NCI-H187 treated with DMSO at 0.1 percent for 48 hours (cell line): ENCODE measurements around the gene MEF2A.
A peak's percentile ranks its signal among the peaks of the same experiment; 100 is the strongest.
"Not testable (repeated sequence)": the region's sequence is repeated elsewhere in the genome, so short reads cannot be mapped to it uniquely, and the experiment has no call there.

ENCODE experiments used
- DNase-seq: peaks from one replicate; lab custom pipeline; 2025; lab: John Stamatoyannopoulos, UW

MEF2A gene

DNA sequence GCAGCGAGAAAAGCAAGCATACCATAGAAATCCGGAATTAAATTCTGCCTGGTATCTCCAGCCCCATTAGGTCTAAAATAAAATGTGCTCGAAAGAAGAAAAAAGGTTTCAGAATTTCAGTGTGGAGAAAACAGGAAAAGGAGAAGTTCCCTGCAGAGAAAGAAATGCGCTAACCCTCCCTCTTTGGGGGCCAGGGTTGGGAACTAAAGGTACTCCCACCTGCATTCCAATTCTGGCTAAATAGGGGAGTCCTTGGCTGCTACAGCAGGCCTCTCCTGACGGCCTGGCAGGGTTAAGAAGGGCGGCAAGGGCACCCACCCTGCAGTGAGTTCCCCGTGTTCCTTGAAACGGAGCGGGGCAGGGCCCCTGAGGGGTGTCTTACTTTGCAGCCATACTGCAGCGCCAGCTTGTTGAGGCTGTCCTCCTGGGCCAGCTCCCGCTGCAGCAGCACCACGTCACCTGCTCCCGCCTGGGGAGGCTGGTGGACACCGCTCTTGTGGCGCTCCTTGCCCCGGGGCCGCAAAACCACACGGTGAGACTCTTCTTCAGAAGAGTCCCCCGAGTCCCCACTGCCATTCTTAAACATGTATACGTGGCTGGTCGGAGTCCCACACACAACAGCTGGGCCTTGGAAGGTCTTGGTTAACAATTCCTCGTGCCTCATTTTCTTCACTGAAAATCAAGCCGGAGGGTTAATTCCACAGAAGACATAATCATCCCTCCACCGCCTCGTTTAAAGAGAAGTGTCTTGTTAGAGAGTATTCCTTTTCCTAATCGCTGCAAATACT is 165.7 kb downstream of the MEF2A start:
- DNase-seq, result no peak

DNA sequence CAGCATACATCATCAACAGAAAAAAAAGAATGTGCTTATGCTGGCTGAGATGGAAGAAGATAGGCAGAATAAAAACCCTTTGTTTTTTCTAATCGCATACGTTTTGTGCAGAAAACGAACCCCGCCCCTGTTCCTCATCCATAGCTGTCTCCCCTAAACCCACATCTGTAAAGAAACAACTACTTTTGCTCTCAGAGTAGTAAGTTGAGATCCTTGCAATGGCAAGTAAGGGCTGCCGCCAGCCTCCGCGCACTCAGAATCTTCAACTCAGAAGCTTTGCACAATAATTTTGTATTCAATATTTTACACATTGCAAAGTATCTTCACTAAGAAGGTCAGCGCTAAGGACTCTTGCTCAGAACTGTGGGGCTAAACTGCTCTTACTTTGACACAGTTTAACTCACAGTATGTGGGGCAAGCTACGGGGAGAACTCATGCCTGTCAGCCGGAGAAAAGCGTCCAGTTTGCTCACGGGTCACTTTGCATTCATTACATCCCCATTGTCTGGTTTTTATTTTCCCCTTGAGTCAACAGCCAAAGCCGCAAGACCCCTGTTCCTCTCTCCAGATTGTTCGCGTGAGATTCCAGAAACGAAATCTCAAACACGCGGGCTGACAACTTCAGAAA is 166.5 kb downstream of the MEF2A start:
- no peak for DNase-seq

DNA sequence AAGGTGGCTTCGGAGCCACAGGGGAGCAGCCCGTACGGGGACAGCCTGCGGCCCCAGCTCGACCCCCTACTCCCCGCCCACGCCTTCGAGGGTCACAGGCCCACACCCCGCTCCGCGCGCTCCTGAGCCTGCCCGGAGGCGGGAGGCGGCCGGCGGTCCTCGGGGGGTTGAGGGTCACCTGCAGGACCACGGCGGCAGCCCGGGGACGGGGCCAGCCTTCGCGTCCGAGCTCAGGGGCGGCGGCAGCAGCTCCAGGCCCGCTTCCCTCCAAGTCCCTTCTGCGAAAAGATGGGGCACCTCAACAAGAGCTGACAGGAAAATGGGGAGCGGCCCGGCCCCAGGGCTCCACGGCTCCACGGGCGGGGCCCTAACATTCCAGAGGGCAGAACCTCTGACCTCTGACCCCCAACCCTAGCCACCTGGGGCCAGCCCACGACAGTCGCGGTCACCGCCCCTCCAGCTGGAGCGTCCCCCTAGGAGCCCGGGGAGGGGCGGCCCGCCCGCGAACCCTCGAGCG is 167.0 kb downstream of the MEF2A start:
- no peak for DNase-seq

DNA sequence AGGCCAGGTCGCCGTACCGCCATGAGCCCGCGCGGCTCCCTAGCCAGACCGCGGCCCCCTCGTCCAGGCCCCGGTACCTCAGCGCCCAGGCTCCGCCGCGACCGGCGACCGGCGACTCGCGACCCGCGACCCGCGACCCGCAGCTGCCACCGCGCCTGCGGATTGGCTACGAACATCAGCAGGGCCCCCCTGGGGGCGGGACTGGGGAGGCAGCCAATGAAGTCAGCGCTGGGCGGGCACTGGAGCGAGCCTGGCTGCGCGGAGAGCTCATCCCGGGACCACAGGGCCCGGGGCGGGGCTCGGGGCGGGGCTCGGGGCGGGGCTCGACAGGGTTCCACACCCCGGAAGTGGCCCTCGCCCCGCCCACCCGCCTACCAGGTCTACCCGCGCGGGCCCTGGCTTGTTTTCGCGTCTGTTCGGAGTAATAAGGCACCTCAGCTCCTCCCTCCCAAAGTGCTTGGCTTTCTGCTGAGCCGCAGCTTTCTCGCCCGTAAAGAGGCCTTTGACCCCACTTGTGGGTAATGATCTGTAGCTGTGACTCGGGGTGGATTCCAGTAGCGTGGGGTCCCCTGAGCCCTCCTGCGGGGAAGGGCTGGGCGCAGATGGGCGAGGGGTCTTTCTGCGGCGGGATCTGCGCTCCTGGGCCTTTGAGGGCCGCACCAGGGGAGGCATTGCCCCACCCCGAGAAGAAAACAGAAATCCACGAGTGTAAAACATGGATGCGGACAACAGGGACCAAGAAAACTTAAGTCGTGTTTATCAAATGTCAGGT is 167.7 kb downstream of the MEF2A start, which contains the start of gene LYSMD4:
LYSMD4 (minus strand) TSS at position 170 of the 772 bp plus-strand sequence. CDS start 1,438 bp downstream, outside the sequence.
- DNase-seq, result peak; percentile 96

DNA sequence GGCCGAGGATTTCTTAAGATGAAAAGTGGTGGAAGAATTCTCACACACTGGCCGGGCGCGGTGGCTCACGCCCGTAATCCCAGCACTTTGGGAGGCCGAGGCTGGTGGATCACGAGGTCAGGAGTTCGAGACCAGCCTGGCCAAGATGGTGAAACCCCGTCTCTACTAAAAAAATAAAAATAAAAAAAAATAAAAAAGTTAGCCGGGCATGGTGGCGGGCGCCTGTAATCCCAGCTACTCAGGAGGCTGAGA is 168.2 kb downstream of the MEF2A start:
- not testable (repeated sequence) for DNase-seq

DNA sequence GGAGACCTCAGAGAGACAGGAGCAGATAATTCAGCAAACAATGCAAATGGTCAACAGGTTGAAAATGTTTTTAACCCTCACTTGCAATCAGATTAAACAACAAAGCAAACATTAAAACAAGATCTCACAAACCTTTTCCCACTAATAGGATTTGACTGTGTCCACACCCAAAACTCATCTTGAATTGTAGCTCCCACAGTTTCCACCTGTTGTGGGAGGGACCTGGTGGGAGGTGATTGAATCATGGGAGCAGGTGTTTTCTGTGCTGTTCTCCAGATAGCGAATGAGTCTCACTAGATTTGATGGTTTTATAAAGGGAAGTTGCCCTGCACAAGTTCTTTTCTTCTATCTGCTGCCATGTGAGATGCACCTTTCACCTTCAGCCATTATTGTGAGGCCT is 168.8 kb downstream of the MEF2A start:
- no peak for DNase-seq

DNA sequence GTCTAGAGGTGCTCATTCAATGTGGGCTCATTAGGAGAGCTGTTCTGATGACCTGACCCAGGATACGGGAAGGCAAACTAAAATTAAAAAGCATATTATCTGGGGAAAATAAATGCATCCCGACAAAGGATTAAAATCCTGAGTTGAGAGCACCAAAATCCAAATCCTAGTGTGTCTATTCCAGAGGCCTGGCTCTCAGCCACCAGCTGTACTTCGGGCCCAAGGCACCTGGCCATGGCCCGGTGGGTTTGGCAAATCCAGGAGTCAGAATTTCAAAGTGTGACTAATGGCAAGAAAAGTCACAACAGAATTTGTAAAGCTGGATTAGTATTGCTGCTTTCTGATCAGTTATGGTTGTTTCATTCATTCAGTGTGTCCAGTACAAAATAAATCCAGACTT is 170.1 kb downstream of the MEF2A start:
- no peak for DNase-seq

DNA sequence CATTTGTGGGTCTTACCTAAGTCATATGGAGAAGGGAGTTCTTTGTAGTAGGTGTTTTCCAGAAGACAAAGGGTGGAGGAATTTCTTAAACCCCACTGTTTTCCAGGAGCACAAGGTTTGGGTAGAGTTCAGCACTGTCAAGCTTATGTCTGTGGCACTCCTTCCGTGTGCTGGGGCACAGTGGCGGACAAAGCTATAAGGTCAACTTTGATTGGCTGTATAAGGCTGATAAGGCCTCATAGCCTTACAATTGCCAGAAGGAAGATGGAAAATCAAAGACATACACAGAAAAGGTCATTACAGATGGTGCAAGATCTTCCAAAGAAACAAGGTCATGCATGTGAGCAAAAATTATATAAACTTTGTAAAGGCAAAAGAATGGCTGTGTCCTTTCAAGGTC is 170.9 kb downstream of the MEF2A start:
- DNase-seq, result no peak

DNA sequence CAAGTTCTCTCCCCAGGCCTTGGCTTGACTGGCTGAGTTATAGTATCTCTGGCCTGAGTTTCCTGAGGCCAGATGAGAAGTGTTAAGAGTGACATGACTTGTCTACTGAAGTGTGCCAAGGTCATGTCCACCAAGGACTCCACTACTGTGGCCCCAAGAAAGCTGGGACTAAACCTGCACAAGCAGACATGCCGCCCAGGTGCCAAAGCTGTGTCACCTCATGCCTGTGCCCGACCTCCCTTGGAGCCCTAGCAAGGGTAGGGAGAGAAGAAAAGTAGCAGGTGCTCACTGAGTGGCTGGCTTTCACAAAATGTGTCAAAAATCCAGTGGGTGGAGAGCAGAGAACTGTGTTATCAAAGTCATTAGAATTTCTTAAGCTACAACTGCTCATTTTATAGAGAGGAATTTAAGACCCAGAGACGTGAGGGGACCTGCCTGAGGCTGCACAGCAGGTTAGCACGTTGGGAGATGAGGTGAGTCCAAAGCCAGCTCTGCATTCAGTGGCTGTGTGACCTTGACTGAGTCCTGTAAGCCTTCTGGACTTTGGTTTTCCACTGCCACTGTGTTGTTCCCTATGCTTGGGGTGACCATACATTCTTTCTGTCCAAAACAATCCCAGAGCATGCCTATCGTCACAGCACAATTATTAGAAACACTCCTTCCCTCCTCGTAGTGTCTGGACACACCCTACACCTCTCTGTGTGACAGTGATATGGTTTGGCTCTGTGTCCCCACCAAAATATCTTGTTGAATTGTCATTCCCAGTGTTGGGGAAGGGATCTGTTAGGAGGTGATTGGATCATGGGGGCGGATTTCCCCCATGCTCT is 172.4 kb downstream of the MEF2A start:
- DNase-seq, result no peak

DNA sequence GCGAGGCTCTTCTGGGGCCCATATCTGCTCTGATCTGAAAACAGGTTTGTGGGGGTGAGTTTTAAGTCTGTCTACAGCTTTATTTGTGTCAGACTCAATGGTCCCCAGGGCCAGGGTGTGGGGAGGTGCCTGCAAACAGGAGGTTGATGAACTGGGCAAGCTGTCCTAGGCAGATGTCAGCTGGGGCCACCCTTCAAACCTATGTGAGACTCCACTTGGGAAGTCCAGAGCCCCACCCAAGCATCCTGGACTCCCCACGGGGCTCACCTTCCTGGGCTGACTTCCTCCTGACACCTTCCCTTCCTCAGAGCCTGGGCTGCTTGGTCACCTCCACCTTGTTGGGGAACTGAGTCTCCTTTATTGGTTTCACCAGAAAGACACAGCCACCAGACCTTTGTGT is 176.1 kb downstream of the MEF2A start:
- DNase-seq, result no peak

DNA sequence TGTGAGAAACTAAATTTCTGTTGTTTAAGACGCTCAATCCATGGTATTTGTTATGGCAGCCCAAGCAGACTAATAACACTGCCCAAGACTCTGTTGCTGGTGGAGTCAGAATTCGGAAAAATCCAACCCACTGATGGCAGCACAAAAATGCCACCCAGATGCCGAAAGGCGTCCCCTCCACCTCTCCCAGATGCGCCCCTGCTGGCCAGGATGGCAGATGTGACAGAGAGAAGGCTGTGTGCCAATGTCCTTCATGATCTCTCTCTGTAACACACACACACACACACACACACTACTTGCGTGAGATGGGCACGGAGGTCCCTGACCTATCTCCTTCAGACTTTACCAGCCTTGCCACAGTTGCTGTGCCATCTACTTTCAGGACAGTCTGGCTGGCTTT is 178.4 kb downstream of the MEF2A start:
- DNase-seq, result no peak

DNA sequence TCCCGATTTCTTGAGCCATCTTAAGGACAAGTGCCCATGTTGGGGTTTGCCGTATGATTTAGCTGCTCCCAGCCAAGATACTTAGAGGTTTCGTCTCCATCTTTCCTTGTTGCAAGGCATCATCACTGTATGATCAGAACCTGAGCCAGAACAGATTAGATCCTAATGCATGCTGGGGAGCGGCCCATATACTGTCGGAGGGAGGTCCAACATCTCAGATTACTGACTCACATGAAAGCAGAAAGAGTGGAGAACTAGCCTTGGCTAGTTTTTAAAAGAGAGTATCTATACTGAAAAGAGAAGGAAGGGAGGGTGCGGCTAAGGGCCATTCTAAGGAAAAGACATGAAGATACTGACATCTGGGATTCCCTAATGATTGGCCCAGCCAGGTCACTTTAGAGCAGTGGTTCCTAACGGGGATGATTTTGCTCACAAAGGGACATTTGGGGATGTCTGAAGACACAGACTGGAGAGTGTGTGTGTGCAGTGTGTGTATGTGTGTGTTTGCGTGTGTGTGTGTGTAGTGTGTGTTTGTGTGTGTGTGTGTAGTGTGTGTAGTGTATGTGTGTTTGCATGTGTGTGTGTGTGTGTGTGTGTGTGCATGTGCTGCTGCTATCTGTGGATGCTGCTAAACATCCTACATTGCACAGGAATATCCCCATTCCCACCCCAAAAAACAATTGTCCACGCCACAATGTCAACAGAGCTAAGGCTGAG is 179.7 kb downstream of the MEF2A start:
- no peak for DNase-seq

DNA sequence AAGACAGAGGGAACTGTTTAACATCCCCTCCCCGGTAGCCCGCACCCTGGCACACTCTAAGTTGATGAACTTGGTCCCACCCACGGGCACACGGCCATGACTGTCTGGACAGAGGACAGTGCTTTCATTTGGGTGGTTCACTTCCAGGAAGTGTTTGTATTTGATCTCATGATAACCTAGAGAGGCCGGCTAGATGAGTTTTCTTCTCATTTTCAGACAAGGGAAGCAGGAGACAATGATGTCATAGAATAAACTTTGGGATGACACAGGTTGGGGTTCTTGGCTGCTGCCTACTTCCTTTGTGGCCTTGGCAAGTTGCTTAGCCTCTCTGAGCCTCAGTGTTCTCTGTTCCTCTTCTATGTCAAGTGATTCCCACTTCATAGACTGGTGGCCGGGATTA is 183.6 kb downstream of the MEF2A start:
- no peak for DNase-seq

DNA sequence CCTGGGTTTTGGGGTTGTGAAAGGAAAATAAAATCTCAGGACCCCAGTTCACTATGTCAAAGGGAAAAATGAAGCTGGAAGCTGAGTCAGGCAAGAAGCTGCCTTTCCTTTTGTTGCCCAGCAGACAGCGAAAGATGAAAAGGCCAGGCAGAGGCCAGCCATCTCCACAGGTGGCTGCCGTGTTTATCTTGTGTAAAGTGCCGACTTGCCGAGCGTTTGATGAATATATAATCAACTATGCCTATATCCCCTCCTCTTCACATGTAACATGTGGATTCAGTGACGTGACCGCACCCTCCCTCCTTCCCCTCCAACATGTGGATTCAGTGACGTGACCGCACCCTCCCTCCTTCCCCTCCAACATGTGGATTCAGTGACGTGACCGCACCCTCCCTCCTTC is 184.5 kb downstream of the MEF2A start:
- DNase-seq, result not testable (repeated sequence)

DNA sequence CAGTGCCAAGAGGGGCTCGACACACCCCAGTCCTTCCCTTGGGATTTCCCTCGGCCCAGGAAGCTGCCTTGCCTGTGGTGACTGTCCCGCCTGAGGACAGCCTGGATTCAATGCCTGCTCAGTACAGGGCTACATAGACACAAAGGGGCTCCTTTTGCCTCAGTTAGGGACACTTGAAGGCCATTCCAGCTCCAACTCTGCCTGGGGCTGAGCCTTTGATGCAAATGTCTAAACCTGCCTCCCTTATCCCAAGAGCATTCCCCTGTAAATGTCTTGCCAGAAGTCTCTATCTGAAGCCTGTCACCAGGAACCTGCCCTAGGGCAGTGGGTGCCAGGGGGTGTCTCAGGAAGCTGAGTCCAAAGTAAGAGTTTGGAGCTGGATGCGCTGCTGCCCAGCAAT is 186.8 kb downstream of the MEF2A start:
- no peak for DNase-seq

DNA sequence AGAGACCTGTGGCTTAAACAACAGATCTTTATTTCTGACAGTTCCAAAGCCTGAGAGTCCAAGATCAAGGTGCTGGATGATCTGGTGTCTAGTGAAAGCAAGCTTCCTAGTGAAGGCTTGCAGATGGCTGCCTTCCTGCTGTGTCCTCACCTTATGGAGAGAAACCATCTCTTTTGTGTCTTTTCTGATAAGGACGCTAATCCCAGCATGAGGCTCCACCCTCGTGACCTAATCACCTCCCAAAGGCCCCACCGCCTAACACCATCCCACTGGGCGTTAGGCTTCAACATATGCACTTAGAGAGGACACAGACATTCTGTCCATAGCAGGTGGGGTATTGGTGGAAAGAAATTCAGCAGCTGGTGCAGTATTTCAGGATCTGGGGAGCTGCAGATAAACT is 187.3 kb downstream of the MEF2A start:
- DNase-seq, result no peak

DNA sequence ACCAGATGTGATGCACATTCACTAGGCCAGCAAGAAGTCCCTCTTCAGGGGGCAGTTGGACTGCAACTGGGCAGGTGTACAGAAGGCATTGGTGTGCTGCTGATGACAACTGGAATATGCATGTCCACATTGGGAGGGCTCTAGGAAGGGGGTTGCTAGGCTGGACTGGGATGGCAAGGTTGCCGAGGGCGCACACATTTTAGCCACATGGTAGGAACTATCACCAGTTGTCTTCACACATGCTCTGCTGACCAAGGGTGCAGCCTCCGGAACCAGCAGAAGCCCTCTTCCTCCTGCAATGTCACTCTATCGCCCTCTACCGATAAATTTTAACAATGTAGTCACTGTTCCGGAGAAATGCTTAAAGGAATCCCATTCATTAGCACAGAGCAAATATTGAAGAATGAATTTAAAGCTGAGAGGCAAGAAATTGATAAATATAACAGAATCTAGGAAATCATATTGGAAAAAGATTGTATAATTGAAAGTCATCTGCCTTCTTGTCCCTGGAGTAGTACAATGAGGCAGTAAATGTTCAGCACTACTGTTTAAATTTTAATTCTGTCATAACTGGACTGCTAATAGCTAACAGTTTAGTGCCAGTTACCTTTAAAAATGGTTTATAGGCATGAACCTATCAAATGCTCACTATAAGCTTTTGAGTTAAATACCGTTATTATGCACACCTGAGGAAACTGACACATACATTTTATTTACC is 190.1 kb downstream of the MEF2A start:
- peak; percentile 46 for DNase-seq

DNA sequence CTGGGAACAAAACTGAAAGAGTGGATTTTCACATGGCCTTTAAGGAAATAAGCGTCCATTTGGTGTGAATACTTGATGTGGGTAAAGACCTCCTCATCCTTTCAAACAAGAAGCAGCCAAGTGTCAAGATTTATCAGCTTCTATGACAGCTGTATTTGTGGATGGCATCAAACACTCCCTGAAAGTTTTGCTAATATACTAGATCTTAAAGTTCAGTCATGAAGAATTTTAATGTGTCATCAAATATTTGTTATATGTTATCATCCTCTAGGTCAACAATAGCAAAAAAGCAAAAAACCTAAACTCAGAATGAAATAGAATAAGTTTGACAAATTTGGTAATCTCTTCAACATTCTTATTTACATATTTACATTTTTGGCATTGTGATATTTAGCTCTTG is 196.5 kb downstream of the MEF2A start:
- no peak for DNase-seq

DNA sequence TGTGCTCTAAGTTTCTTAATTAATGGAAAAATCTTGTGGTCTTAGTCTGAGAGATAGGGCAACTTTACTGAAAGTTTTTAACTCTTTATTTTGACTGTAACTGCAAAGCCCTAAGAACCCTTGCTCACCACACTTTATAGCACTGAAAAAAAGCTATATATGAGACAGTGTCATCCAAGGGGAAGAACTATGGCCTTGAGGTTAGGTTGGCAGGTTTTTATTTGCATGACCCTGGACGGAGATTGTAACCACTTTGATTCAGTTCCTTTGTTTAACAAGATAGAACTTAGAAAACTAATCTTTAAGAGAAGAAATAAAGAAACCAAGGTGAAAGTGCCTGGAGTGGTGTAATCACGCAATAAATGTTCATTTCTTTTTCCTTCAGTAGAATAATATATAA is 198.0 kb downstream of the MEF2A start:
- DNase-seq, result no peak

DNA sequence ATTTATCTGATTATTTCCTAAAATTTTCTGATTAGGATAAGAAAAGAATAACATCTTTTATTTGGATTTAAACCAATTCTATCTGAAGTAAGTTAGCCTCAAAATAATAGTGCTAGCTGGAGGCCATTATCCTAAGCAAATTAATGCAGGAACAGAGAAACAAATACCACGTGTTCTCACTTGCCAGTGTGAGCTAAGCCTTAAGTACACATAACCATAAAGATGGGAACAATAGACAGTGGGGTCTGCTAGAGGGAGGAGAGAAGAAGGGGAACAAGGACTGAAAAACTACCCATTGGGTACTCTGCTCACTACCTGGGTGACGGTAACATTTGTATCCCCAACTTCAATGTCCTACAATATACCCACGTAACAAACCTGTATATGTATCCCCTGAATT is 198.7 kb downstream of the MEF2A start:
- no peak for DNase-seq
